Measurements from ENCODE around the gene AMN.

DNA sequence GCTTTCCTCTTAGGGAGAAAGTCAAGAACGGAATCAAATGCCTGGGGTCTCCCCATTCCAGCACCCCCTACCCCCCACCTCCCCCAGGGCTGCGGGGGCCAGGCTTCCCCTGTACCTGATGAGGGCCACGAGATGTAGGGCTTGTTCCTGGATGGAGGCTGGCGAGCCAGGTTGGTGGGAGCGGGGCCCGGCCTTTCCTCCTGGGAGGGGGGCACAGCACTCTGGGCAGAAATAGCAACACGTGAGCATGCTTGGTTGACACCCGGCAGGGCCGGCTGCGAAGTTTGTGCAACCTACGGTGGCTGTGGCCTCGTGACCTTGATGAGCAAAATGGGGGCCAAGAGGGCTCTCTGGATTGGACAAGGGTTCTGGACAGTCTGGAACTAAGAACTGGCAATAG lies 15.7 kb downstream of the AMN start:
- TF ChIP-seq, protein P1, sequence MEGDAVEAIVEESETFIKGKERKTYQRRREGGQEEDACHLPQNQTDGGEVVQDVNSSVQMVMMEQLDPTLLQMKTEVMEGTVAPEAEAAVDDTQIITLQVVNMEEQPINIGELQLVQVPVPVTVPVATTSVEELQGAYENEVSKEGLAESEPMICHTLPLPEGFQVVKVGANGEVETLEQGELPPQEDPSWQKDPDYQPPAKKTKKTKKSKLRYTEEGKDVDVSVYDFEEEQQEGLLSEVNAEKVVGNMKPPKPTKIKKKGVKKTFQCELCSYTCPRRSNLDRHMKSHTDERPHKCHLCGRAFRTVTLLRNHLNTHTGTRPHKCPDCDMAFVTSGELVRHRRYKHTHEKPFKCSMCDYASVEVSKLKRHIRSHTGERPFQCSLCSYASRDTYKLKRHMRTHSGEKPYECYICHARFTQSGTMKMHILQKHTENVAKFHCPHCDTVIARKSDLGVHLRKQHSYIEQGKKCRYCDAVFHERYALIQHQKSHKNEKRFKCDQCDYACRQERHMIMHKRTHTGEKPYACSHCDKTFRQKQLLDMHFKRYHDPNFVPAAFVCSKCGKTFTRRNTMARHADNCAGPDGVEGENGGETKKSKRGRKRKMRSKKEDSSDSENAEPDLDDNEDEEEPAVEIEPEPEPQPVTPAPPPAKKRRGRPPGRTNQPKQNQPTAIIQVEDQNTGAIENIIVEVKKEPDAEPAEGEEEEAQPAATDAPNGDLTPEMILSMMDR (IDR thresholded peaks at IDR 0.05): no peak
- TF ChIP-seq POLR2A (IDR thresholded peaks at IDR 0.05; ENCODE audit: low read depth) (no peak), EP300 (IDR thresholded peaks at IDR 0.05) (no peak), POLR2AphosphoS5 (IDR thresholded peaks at IDR 0.05) (no peak)
